Mesenchymal stem cell (in vitro differentiated cells and primary cell): ENCODE measurements around the gene FGF6.

Experiments used
- DNase-seq: peaks from one replicate; pipeline ENCODE4 v3.0.0-alpha.2; 2013
- H2AFZ ChIP-seq: one replicate; pipeline ENCODE4 v1.6.1; 2013; ENCODE audit warnings: low read depth, mild to moderate bottlenecking, control low read depth, inconsistent platforms, low read length, moderate library complexity
- H2AK5ac ChIP-seq: 2 replicates; pipeline ENCODE4 v1.6.1; 2013; ENCODE audit warnings: low read length, moderate library complexity, mild to moderate bottlenecking, inconsistent platforms; ENCODE audit not compliant: severe bottlenecking
- H2BK120ac ChIP-seq: one replicate; pipeline ENCODE4 v1.6.1; 2013; ENCODE audit warnings: low read depth, mild to moderate bottlenecking, inconsistent platforms, low read length, moderate library complexity
- H2BK12ac ChIP-seq, 2 experiments: one replicate each; pipeline ENCODE4 v1.6.1; 2013; ENCODE audit warnings: inconsistent platforms in 2 of 2, low read length in 2 of 2, mild to moderate bottlenecking in 2 of 2, moderate library complexity in 2 of 2, control low read depth in 1 of 2
- H2BK15ac ChIP-seq: one replicate; pipeline ENCODE4 v1.6.1; 2013; ENCODE audit warnings: mild to moderate bottlenecking, low read depth, inconsistent platforms; ENCODE audit not compliant: poor library complexity, severe bottlenecking
- H2BK5ac ChIP-seq: 2 replicates; pipeline ENCODE4 v1.6.1; 2013; ENCODE audit warnings: low read depth, mild to moderate bottlenecking, low read length, control low read depth, inconsistent platforms; ENCODE audit not compliant: poor library complexity, severe bottlenecking
- H3K14ac ChIP-seq, 2 experiments: one replicate each; pipeline ENCODE4 v1.6.1; 2013; ENCODE audit warnings: inconsistent platforms in 2 of 2, low read length in 2 of 2, control low read depth in 1 of 2, mild to moderate bottlenecking in 1 of 2, moderate library complexity in 1 of 2
- H3K18ac ChIP-seq, 2 experiments: one replicate each; pipeline ENCODE4 v1.6.1; 2013; ENCODE audit warnings: inconsistent platforms in 2 of 2, low read length in 2 of 2, control low read depth in 1 of 2, low read depth in 1 of 2, mild to moderate bottlenecking in 1 of 2
- H3K23ac ChIP-seq, 2 experiments: one replicate each; pipeline ENCODE4 v1.6.1; 2013; ENCODE audit warnings: inconsistent platforms in 2 of 2, low read length in 2 of 2, mild to moderate bottlenecking in 2 of 2, moderate library complexity in 2 of 2, control low read depth in 1 of 2
- H3K27ac ChIP-seq: 2 replicates; pipeline ENCODE4 v1.5.1; 2013; ENCODE audit warnings: mild to moderate bottlenecking, moderate library complexity, low read length, control low read depth, inconsistent platforms; ENCODE audit not compliant: poor library complexity, severe bottlenecking
- H3K27me3 ChIP-seq, 2 experiments: 2 replicates each; pipeline versions ENCODE4 v1.6.1 to v1.7.0; 2013; ENCODE audit warnings: low read length in 2 of 2, mild to moderate bottlenecking in 2 of 2, moderate library complexity in 2 of 2, control low read depth in 1 of 2, inconsistent platforms in 1 of 2; ENCODE audit not compliant: control insufficient read depth in 1 of 2, insufficient read depth in 1 of 2
- H3K36me3 ChIP-seq, 2 experiments: 2 replicates each; pipeline versions ENCODE4 v1.6.1 to v1.7.0; 2013; ENCODE audit warnings: low read length in 2 of 2, control low read depth in 1 of 2, inconsistent platforms in 1 of 2, low read depth in 1 of 2, mild to moderate bottlenecking in 1 of 2; ENCODE audit not compliant: insufficient read depth in 2 of 2, control insufficient read depth in 1 of 2
- H3K4ac ChIP-seq, 2 experiments: one replicate each; pipeline ENCODE4 v1.6.1; 2013; ENCODE audit warnings: inconsistent platforms in 2 of 2, low read length in 2 of 2, mild to moderate bottlenecking in 2 of 2, moderate library complexity in 2 of 2, control low read depth in 1 of 2, low read depth in 1 of 2
- H3K4me1 ChIP-seq: 2 replicates; pipeline ENCODE4 v1.6.1; 2013; ENCODE audit warnings: low read depth, low read length, control low read depth; ENCODE audit not compliant: control insufficient read depth, insufficient read depth
- H3K4me2 ChIP-seq: 2 replicates; pipeline ENCODE4 v1.6.1; 2013; ENCODE audit warnings: low read length, mild to moderate bottlenecking, inconsistent platforms; ENCODE audit not compliant: poor library complexity, severe bottlenecking
- H3K4me3 ChIP-seq, 2 experiments: 2 replicates each; pipeline versions ENCODE4 v1.5.1 to v1.7.0; 2013; ENCODE audit warnings: low read length in 2 of 2, mild to moderate bottlenecking in 2 of 2, control low read depth in 1 of 2, low read depth in 1 of 2; ENCODE audit not compliant: insufficient read depth in 1 of 2
- H3K79me1 ChIP-seq: replicated peaks from 2 replicates; pipeline ENCODE4 v1.6.1; 2013; ENCODE audit warnings: mild to moderate bottlenecking, control low read depth, low read length, inconsistent platforms; ENCODE audit not compliant: poor library complexity, severe bottlenecking
- H3K9ac ChIP-seq: 2 replicates; pipeline ENCODE4 v1.7.0; 2013; ENCODE audit warnings: mild to moderate bottlenecking, low read length, moderate library complexity
- H3K9me3 ChIP-seq: 2 replicates; pipeline ENCODE4 v1.7.0; 2013; ENCODE audit warnings: mild to moderate bottlenecking, low read length; ENCODE audit not compliant: control insufficient read depth
- H4K8ac ChIP-seq: one replicate; pipeline ENCODE4 v1.6.1; 2013; ENCODE audit warnings: inconsistent platforms, mild to moderate bottlenecking, low read length, moderate library complexity
- H4K91ac ChIP-seq: one replicate; pipeline ENCODE4 v1.6.1; 2013; ENCODE audit warnings: mild to moderate bottlenecking, low read length, inconsistent platforms
- WGBS: methylation state at CpG from one replicate; pipeline ENCODE4 v1.1.7; 2013; ENCODE audit warnings: mixed read lengths; 5-methylcytosine and 5-hydroxymethylcytosine counted together

Gene FGF6

DNA sequence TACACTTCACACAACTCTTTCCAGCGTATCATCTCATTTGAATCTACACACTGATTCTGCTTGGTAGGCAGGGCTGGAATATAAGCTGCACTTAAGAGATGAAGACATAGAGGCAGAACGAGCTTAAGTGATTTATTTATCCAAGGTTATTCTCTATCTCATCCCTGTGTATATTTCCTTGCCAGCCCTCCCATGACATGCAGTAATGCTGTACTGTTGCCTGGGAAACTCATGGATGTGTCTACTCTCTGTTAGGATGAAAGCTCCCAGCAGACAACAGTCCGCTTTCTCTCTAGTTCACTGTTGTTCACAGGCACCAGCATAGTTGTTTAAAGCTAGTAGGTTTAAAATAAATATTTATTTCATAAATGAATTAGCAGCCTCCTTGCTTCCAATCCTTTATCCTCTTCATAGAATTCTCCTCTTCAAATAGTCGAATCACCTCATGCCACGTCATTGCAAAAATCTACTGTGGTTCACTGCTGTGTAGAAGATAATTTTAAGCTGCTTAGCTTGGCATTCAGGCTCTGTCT lies 25.4 kb downstream of the FGF6 start:
- WGBS, result 95% methylated on average over 2 of the region's 5 CpGs
- no peak overlapping the region for H3K14ac ChIP-seq
- no peaks in the 10 kb centered on the region for H3K79me1 ChIP-seq
- H4K8ac ChIP-seq, result no peak overlapping the region
- no peak overlapping the region for H3K27ac ChIP-seq
- H2AFZ ChIP-seq, result no peak overlapping the region
- no peak overlapping the region for H3K4ac ChIP-seq
- H2BK15ac ChIP-seq, result no peak overlapping the region
- no peak for DNase-seq
- no peak overlapping the region for H2BK5ac ChIP-seq
- no peak overlapping the region for H3K4me2 ChIP-seq
- no peak overlapping the region for H4K91ac ChIP-seq
- no peaks in the 10 kb centered on the region for H3K9me3 ChIP-seq
- H3K4me3 ChIP-seq, result no peak overlapping the region
- peaks cover 26 to 59% of the 10 kb centered on the region in 2 experiments for H3K27me3 ChIP-seq
- H3K4me1 ChIP-seq, result peaks cover 2% of the 10 kb centered on the region
- no peak overlapping the region for H3K18ac ChIP-seq
- H3K36me3 ChIP-seq, result no peaks in the 10 kb centered on the region
- H2BK12ac ChIP-seq, result no peak overlapping the region
- no peak overlapping the region for H3K23ac ChIP-seq
- no peak overlapping the region for H2AK5ac ChIP-seq
- H2BK120ac ChIP-seq, result no peak overlapping the region
- no peak overlapping the region for H3K9ac ChIP-seq

DNA sequence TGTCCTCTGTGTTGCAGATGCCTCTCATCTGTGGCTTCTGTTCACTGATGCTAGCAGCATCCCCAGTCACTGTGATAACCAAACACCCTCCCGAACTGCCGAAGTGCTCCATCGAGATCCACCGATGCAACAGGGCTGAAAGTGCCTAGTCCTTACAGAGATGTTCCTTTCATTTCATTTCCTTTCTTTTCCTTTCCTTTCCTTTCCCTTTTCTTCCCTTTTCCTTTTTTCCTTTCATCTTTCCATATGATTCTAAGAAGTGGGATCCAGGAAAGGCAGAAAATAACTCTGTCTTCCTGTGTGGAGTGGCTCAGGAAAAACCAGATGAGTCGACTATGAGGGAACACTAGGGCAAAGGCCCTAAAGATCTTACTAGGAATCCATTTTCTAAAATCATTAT lies 26.7 kb downstream of the FGF6 start:
- Histone ChIP-seq H4K91ac (no peak overlapping the region), H3K18ac (no peak overlapping the region), H3K23ac (no peak overlapping the region), H3K4ac (no peak overlapping the region), H3K4me2 (no peak overlapping the region), H3K79me1 (no peaks in the 10 kb centered on the region), H3K27me3 (peaks cover 33 to 67% of the 10 kb centered on the region in 2 experiments), H3K14ac (no peak overlapping the region), H3K9me3 (no peaks in the 10 kb centered on the region), H2AFZ (no peak overlapping the region), H3K4me1 (peaks cover 2% of the 10 kb centered on the region), H3K9ac (no peak overlapping the region), H3K27ac (no peak overlapping the region), H3K36me3 (no peaks in the 10 kb centered on the region), H2BK12ac (no peak overlapping the region), H4K8ac (no peak overlapping the region), H2BK5ac (no peak overlapping the region), H2BK120ac (no peak overlapping the region), H2BK15ac (no peak overlapping the region), H2AK5ac (no peak overlapping the region), H3K4me3 (no peak overlapping the region)
- 92% methylated on average over 4 of the region's 5 CpGs for WGBS
- no peak for DNase-seq

DNA sequence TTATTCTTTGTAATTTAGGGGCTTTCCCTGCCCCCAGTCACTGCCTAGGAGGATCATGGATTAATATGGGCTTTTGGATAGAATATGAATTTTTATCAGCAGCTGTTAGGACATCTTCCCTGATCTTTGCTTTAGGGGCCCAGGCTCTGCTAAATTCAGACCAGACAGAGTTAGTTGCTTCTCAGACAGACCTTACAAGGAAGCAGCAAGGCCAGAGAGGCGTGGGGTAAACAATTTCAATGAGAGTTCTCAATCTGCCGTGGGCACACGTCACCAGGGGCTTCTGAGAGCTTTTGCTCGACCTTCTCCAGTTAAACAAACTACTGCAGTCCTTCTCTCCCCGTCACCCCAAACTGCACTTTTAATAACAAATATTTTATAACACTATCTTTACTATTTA lies 27.7 kb downstream of the FGF6 start:
- H3K9ac ChIP-seq, result no peak overlapping the region
- H2BK5ac ChIP-seq, result no peak overlapping the region
- no peak overlapping the region for H2BK120ac ChIP-seq
- H3K4ac ChIP-seq, result no peak overlapping the region
- no peaks in the 10 kb centered on the region for H3K79me1 ChIP-seq
- DNase-seq, result no peak
- H3K36me3 ChIP-seq, result no peaks in the 10 kb centered on the region
- H3K14ac ChIP-seq, result no peak overlapping the region
- H2BK15ac ChIP-seq, result no peak overlapping the region
- peaks cover 2% of the 10 kb centered on the region for H3K4me1 ChIP-seq
- peaks cover 37 to 70% of the 10 kb centered on the region in 2 experiments for H3K27me3 ChIP-seq
- H3K23ac ChIP-seq, result no peak overlapping the region
- peak overlapping the region; percentile 15 for H4K8ac ChIP-seq
- H3K4me3 ChIP-seq, result no peak overlapping the region
- H4K91ac ChIP-seq, result no peak overlapping the region
- WGBS, result 48% methylated on average over 4 of the region's 5 CpGs
- H3K4me2 ChIP-seq, result no peak overlapping the region
- H2AK5ac ChIP-seq, result no peak overlapping the region
- no peaks in the 10 kb centered on the region for H3K9me3 ChIP-seq
- H3K18ac ChIP-seq, result no peak overlapping the region
- no peak overlapping the region for H2BK12ac ChIP-seq
- H2AFZ ChIP-seq, result no peak overlapping the region
- H3K27ac ChIP-seq, result no peak overlapping the region

DNA sequence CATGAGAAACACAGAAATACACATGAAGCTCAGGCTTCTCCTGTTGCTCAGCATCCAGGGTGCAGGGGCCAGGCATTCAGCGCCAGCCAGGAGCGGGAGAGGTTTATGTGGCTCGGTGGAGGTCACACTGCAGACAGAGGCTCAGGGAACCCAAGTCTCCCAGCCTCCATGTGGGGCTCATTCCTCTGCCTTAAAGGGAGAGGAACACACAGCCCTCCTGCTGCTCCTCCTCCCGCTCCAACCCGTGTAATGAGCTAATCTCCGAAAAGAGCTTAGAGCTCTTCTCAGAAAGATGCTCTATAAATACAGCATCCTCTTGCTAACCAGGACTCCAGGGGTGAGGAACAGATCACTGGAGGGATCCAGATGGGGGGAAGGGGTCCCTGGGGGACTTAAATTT lies 28.2 kb downstream of the FGF6 start:
- no peaks in the 10 kb centered on the region for H3K36me3 ChIP-seq
- H3K4ac ChIP-seq, result no peak overlapping the region
- peak overlapping the region in 1 of 2 experiments; percentile 7 for H3K4me3 ChIP-seq
- no peaks in the 10 kb centered on the region for H3K79me1 ChIP-seq
- H2AK5ac ChIP-seq, result no peak overlapping the region
- no peak overlapping the region for H2AFZ ChIP-seq
- H2BK12ac ChIP-seq, result no peak overlapping the region
- no peak overlapping the region for H3K9ac ChIP-seq
- no peak overlapping the region for H3K14ac ChIP-seq
- no peak overlapping the region for H3K23ac ChIP-seq
- H3K9me3 ChIP-seq, result no peaks in the 10 kb centered on the region
- no peak for DNase-seq
- peaks cover 42 to 74% of the 10 kb centered on the region in 2 experiments for H3K27me3 ChIP-seq
- H3K18ac ChIP-seq, result no peak overlapping the region
- no peak overlapping the region for H3K27ac ChIP-seq
- H4K8ac ChIP-seq, result no peak overlapping the region
- no peak overlapping the region for H2BK120ac ChIP-seq
- no peak overlapping the region for H2BK15ac ChIP-seq
- H3K4me1 ChIP-seq, result peaks cover 2% of the 10 kb centered on the region
- no peak overlapping the region for H4K91ac ChIP-seq
- WGBS, result 85% methylated on average over 6 of the region's 6 CpGs
- H2BK5ac ChIP-seq, result no peak overlapping the region
- no peak overlapping the region for H3K4me2 ChIP-seq
